Panc1 (cell line): ENCODE measurements around the gene PSG2. TPM values are rescaled to one million over a fixed set of nuclear protein-coding genes. Genes with fewer than 3 reads are reported as not detected.
"Not testable (repeated sequence)": the region's sequence is repeated elsewhere in the genome, so short reads cannot be mapped to it uniquely, and the experiment has no call there.

Experiments used
- ATAC-seq: fragments of 200-7000 bp; cut with Tn5 transposase; 2 replicates; pipeline ENCODE4 v1.9.1; 2020; ENCODE audit warnings: mild to moderate bottlenecking, moderate library complexity
- BruUV-seq: library from RNA; stranded (reverse); fragments of 400-500 nt; replicated peaks from 2 replicates; lab custom pipeline; 2021; lab: Mats Ljungman, UMichigan
- CTCF ChIA-PET: fragments of 300-600 bp; sonication (Branson Sonifier 250); formaldehyde crosslinking; loops from one replicate; lab custom pipeline; 2022; ENCODE audit warnings: antibody characterized with exemption; lab: Charles Lee
- POLR2A ChIA-PET: fragments of 300-600 bp; sonication (Branson Sonifier 250); formaldehyde crosslinking; loops from one replicate; lab custom pipeline; 2022; ENCODE audit warnings: antibody characterized with exemption; lab: Charles Lee
- DNase-seq: peaks from one replicate; pipeline ENCODE4 v3.0.0-alpha.2; 2010; ENCODE audit warnings: low read depth, low spot score
- H3K27ac ChIP-seq: 2 replicates; pipeline ENCODE4 v1.5.1; 2011; ENCODE audit warnings: mild to moderate bottlenecking, low read length, inconsistent platforms
- H3K27me3 ChIP-seq: fragments of 200-500 bp; sonication (Bioruptor generic); 2 replicates; pipeline ENCODE4 v1.6.0; 2014; ENCODE audit warnings: low read length, inconsistent platforms; ENCODE audit not compliant: control insufficient read depth, insufficient read depth
- H3K36me3 ChIP-seq: fragments of 200-500 bp; sonication (Bioruptor generic); 2 replicates; pipeline ENCODE4 v1.5.1; 2014; ENCODE audit warnings: inconsistent platforms, mild to moderate bottlenecking, low read length, moderate library complexity; ENCODE audit not compliant: control insufficient read depth, insufficient read depth
- H3K4me1 ChIP-seq: 2 replicates; pipeline ENCODE4 v1.5.1; 2011; ENCODE audit warnings: inconsistent platforms, mild to moderate bottlenecking, low read length, moderate library complexity; ENCODE audit not compliant: control insufficient read depth, insufficient read depth
- H3K4me3 ChIP-seq, 2 experiments: 2 replicates each; pipeline ENCODE4 v1.5.1; 2011 to 2012; ENCODE audit warnings: low read depth in 2 of 2, low read length in 2 of 2, mild to moderate bottlenecking in 2 of 2, inconsistent platforms in 1 of 2, moderate library complexity in 1 of 2
- H3K9me3 ChIP-seq: fragments of 200-500 bp; sonication (Bioruptor generic); 2 replicates; pipeline ENCODE4 v1.5.1; 2014; ENCODE audit warnings: low read depth, mild to moderate bottlenecking, inconsistent platforms, low read length, moderate library complexity; ENCODE audit not compliant: control insufficient read depth, insufficient read depth
- CTCF ChIP-seq: fragments of 450-650 bp; IDR thresholded peaks from 2 replicates; pipeline ENCODE4 v1.5.1; 2017; ENCODE audit warnings: mild to moderate bottlenecking
- in situ Hi-C: cut with HindIII; loops from 2 replicates; pipeline ENCODE4 v1.10.0; 2016; ENCODE audit warnings: low sequenced_read_pairs, low pct_unique_long_range_greater_than_20kb
- intact Hi-C: fragments of 100-400 bp; cut with micrococcal nuclease; formaldehyde crosslinking; loops from one replicate; pipeline ENCODE4 v1.10.0; 2022; ENCODE audit not compliant: unreplicated experiment
- total RNA-seq: library from RNA; stranded (reverse); gene quantifications from one replicate; pipeline ENCODE4 v1.2.1, GENCODE V29; 2021; ENCODE audit not compliant: unreplicated experiment

Gene PSG2
- total RNA-seq, 1 experiment from 2014 or later: not detected

- H3K36me3 ChIP-seq, BruUV-seq, H3K9me3 ChIP-seq, in situ Hi-C loops, ATAC-seq, H3K4me1 ChIP-seq, CTCF ChIA-PET, intact Hi-C loops, DNase-seq, H3K27me3 ChIP-seq, H3K4me3 ChIP-seq, H3K27ac ChIP-seq, POLR2A ChIA-PET: not testable (repeated sequence)
- peak; percentile 85 for TF ChIP-seq CTCF
Measured at GRCh38 chr19:43087702-43088340, 5.3 kb upstream of the PSG2 start.

- BruUV-seq, CTCF ChIA-PET, H3K27me3 ChIP-seq, DNase-seq, H3K4me1 ChIP-seq, POLR2A ChIA-PET, ATAC-seq, intact Hi-C loops, H3K36me3 ChIP-seq, H3K4me3 ChIP-seq, in situ Hi-C loops, H3K9me3 ChIP-seq, H3K27ac ChIP-seq: not testable (repeated sequence)
Measured at GRCh38 chr19:43085796-43086530, 3.5 kb upstream of the PSG2 start.

- CTCF ChIA-PET, DNase-seq: not testable (repeated sequence)
Measured at GRCh38 chr19:43084196-43084832, 1.8 kb upstream of the PSG2 start.

GRCh38 chr19:43083721-43084120 lies 1.2 kb upstream of the PSG2 start:
- in situ Hi-C loops, H3K4me3 ChIP-seq, H3K36me3 ChIP-seq, DNase-seq, CTCF ChIA-PET, ATAC-seq, BruUV-seq, H3K27me3 ChIP-seq, H3K9me3 ChIP-seq, H3K4me1 ChIP-seq, intact Hi-C loops, POLR2A ChIA-PET, H3K27ac ChIP-seq: not testable (repeated sequence)

More at GRCh38 chr19:43084196-43084832, 1.8 kb upstream of the PSG2 start:
- H3K4me1 ChIP-seq, BruUV-seq, H3K9me3 ChIP-seq, intact Hi-C loops, H3K27ac ChIP-seq, ATAC-seq, in situ Hi-C loops, H3K4me3 ChIP-seq, H3K36me3 ChIP-seq, POLR2A ChIA-PET, H3K27me3 ChIP-seq: not testable (repeated sequence)
- peak; percentile 86 for TF ChIP-seq CTCF
